D721Med (cell line): Measurements from ENCODE around the gene LPAR1.

ENCODE experiments used
- DNase-seq: peaks from one replicate; pipeline ENCODE4 v3.0.0; 2011; ENCODE audit warnings: low spot score; ENCODE audit not compliant: insufficient read length
- FAIRE-seq: peaks from 2 replicates; lab custom pipeline; 2011; peaks lifted over from hg19 to GRCh38; lab: Jason Lieb, UNC
- TF ChIP-seq, protein P1 (sequence below): IDR thresholded peaks from 2 replicates; pipeline ENCODE4 v1.5.1; 2012; ENCODE audit warnings: mild to moderate bottlenecking, control low read depth; ENCODE audit not compliant: insufficient read depth; ENCODE audit errors: missing control alignments

LPAR1 gene

DNA sequence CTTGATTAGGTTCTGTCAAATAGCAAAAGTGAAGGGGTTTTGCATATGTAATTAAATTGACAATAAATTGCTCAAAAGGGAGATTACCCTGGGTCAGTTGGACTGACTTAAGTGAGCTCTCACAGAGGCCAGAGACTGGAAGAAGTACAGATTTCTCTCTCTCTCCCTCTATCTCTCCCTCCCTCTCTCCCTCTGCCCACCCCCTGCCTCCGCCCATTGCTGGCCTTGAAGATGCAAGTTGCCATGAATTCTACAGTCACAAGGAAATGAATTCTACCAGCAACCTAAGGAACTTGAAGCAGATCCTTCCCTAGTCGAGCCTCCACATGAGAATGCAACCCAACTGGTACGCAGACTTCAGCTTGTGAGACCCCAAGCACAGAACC is 119.2 kb downstream of the LPAR1 start:
- FAIRE-seq: no peak
- TF ChIP-seq, protein P1, sequence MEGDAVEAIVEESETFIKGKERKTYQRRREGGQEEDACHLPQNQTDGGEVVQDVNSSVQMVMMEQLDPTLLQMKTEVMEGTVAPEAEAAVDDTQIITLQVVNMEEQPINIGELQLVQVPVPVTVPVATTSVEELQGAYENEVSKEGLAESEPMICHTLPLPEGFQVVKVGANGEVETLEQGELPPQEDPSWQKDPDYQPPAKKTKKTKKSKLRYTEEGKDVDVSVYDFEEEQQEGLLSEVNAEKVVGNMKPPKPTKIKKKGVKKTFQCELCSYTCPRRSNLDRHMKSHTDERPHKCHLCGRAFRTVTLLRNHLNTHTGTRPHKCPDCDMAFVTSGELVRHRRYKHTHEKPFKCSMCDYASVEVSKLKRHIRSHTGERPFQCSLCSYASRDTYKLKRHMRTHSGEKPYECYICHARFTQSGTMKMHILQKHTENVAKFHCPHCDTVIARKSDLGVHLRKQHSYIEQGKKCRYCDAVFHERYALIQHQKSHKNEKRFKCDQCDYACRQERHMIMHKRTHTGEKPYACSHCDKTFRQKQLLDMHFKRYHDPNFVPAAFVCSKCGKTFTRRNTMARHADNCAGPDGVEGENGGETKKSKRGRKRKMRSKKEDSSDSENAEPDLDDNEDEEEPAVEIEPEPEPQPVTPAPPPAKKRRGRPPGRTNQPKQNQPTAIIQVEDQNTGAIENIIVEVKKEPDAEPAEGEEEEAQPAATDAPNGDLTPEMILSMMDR: no peak
- DNase-seq: no peak

GRCh38 chr9:110918316-110919049 is 119.8 kb downstream of the LPAR1 start:
- DNase-seq (no peak), FAIRE-seq (no peak)
- TF ChIP-seq, protein P1: no peak

- TF ChIP-seq, protein P1: no peak
- FAIRE-seq (no peak), DNase-seq (no peak)
Observed at GRCh38 chr9:110916403-110916802, 121.9 kb downstream of the LPAR1 start.

DNA sequence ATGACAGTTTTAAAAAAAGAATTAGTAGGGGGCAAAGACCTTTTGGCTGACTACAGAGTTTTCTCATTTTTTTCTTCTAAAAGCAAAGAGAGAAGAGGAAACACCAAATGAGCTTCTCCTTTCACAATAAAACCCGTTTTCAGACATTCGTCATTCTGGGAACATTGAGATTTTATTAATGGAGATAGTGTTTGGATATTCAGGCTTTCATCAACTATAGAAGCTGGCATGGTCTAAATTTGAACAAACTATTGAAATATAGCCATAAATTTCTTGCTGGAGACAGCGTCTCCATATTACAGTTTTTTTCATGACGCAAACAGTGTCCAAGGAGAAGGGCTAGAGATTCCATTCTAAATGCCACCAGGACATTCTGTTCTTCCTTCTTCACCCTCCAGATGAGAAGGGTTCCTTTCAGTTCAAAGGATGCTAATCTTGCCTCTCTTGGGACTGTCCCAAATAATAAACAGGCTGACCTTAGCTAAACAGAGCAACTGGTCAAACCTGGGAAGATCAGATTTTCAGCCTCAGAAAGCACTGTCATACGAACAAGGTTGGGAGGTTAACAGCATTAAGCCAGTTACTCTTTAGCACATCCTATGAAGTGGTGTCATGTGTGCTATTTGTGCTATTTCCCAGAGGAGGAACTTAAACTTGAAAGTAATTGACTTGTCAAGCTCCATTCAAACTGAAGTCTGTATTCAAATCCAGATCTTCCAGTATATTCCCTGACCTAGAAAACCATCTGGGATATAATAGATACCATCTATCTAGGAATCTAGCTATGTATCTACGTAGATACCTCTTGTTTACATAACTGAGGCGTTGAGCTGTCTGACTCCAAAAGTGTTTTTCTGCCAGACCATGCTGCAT is 125.6 kb downstream of the LPAR1 start:
- TF ChIP-seq, protein P1: no peak
- FAIRE-seq (no peak), DNase-seq (no peak)

DNA sequence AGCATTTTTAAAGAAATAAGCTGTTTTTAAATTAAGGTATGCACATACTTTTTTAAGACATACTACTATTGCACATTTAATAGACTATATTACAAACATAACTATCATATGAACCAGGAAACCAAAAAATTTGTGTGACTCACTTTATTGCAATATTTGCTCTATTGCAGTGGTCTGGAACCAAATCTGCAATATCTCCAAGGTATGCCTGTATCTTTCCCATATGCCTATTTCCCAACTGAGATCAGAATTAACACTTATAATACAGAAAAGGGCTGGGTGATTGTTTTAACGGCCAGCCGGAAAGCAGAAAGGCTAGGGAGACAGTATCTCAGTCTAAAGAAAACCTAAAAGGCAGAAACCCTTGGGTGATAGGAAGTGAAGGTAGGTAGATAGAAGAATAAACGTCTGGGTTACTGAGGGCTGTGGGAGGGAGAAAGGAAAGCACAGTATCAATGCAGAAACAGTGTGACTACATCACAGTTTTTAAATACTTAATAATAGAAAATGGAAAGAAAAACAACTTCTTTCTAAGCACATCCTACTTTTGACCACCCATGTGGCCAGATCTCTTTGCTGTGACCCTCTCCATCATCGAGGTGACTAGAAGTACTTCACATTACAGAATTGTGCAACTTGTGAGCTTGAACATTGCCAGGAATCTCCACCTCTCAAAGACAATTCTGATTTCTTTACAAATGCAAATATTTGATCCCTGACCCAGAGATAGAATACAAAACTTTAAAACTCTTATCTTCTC is 126.4 kb downstream of the LPAR1 start:
- TF ChIP-seq, protein P1: no peak
- no peak for FAIRE-seq
- DNase-seq: no peak

- DNase-seq (no peak), FAIRE-seq (no peak)
- TF ChIP-seq, protein P1: no peak
Observed at GRCh38 chr9:110908894-110909293, 129.4 kb downstream of the LPAR1 start.
